GM12878 (cell line): ENCODE data around the gene ZNF75A. TPM values are rescaled to one million over a fixed set of nuclear protein-coding genes. Genes with fewer than 3 reads are reported as not detected.

Experiments
- ATAC-seq: fragments of 200-7000 bp; cut with Tn5 transposase; 3 replicates; pipeline ENCODE4 v1.9.1; 2020; ENCODE audit warnings: mild to moderate bottlenecking, moderate library complexity
- BruUV-seq: library from RNA; stranded (reverse); fragments of 400-500 nt; replicated peaks from 2 replicates; lab custom pipeline; 2021; lab: Mats Ljungman, UMichigan
- CTCF ChIA-PET: fragments of 300-600 bp; sonication (Branson Sonifier 250); formaldehyde crosslinking; extraction: SDS; loops from one replicate; lab custom pipeline; 2021; ENCODE audit warnings: inconsistent platforms; lab: Yijun Ruan, JAX
- POLR2A ChIA-PET: fragments of 350-600 bp; formaldehyde crosslinking; extraction: SDS; loops from one replicate; lab custom pipeline; 2021; ENCODE audit warnings: inconsistent platforms; lab: Charles Lee
- RAD21 ChIA-PET: fragments of 300-600 bp; sonication (Branson Sonifier 250); formaldehyde crosslinking; loops from one replicate; lab custom pipeline; 2023; ENCODE audit warnings: antibody characterized with exemption; ENCODE audit not compliant: unreplicated experiment; lab: Charles Lee
- SMC1A ChIA-PET: fragments of 300-600 bp; sonication (Branson Sonifier 250); formaldehyde crosslinking; loops from one replicate; lab custom pipeline; 2023; ENCODE audit not compliant: unreplicated experiment, uncharacterized antibody; lab: Charles Lee
- DNase-seq: peaks from one replicate; pipeline ENCODE4 v3.0.0-alpha.2; 2011; ENCODE audit warnings: low read depth, low spot score
- FAIRE-seq: peaks from 3 replicates; lab custom pipeline; 2011; peaks lifted over from hg19 to GRCh38; lab: Jason Lieb, UNC
- H2AFZ ChIP-seq: 2 replicates; pipeline ENCODE4 v1.6.0; 2011; ENCODE audit warnings: low read depth, low read length, control low read depth; ENCODE audit not compliant: control insufficient read depth
- H3K27ac ChIP-seq: 2 replicates; pipeline ENCODE4 v1.5.1; 2011; ENCODE audit warnings: control low read depth; ENCODE audit not compliant: control insufficient read depth, insufficient read depth
- H3K27me3 ChIP-seq, 2 experiments: replicated peaks in 1 of 2; 2 replicates each; pipeline versions ENCODE4 v1.6.0 to v1.6.1; 2011; ENCODE audit warnings: low read length in 1 of 2; ENCODE audit not compliant: control insufficient read depth in 2 of 2, insufficient read depth in 2 of 2
- H3K36me3 ChIP-seq, 2 experiments: 2 replicates each; pipeline ENCODE4 v1.5.1; 2011; ENCODE audit warnings: low read length in 1 of 2; ENCODE audit not compliant: control insufficient read depth in 2 of 2, insufficient read depth in 2 of 2
- H3K4me1 ChIP-seq: 2 replicates; pipeline ENCODE4 v1.6.1; 2011; ENCODE audit warnings: mild to moderate bottlenecking, low read length, moderate library complexity, mixed read lengths; ENCODE audit not compliant: control insufficient read depth, insufficient read depth
- H3K4me2 ChIP-seq: 2 replicates; pipeline ENCODE4 v1.6.0; 2011; ENCODE audit warnings: control low read depth; ENCODE audit not compliant: control insufficient read depth, insufficient read depth
- H3K4me3 ChIP-seq: fragments of 200-600 bp; sonication (generic); 2 replicates; pipeline ENCODE4 v1.5.1; 2016
- H3K79me2 ChIP-seq: 2 replicates; pipeline ENCODE4 v1.6.0; 2011; ENCODE audit warnings: low read length; ENCODE audit not compliant: control insufficient read depth, insufficient read depth
- H3K9ac ChIP-seq: 2 replicates; pipeline ENCODE4 v1.8.0; 2011; ENCODE audit warnings: low read length, control low read depth, mixed read lengths; ENCODE audit not compliant: control insufficient read depth, insufficient read depth
- H3K9me3 ChIP-seq: replicated peaks from 3 replicates; pipeline ENCODE4 v1.5.1; 2011; ENCODE audit warnings: mild to moderate bottlenecking, low read length; ENCODE audit not compliant: control insufficient read depth, insufficient read depth
- H4K20me1 ChIP-seq: 2 replicates; pipeline ENCODE4 v1.6.0; 2011; ENCODE audit not compliant: control insufficient read depth, insufficient read depth
- ATF7 ChIP-seq: fragments of 450-650 bp; IDR thresholded peaks from 2 replicates; pipeline ENCODE4 v1.6.1; 2016; ENCODE audit warnings: low read depth, mild to moderate bottlenecking
- BCL3 ChIP-seq: IDR thresholded peaks from 2 replicates; pipeline ENCODE4 v1.6.1; 2011; ENCODE audit warnings: borderline replicate concordance, low read depth, mild to moderate bottlenecking, moderate library complexity, low read length; ENCODE audit not compliant: insufficient read depth, poor library complexity, severe bottlenecking
- CREM ChIP-seq: IDR thresholded peaks from 2 replicates; pipeline ENCODE4 v1.6.1; 2014; ENCODE audit warnings: antibody characterized with exemption, low read depth
- MTA3 ChIP-seq: IDR thresholded peaks from 2 replicates; pipeline ENCODE4 v1.6.1; 2012; ENCODE audit warnings: low read length, inconsistent platforms, borderline replicate concordance
- NFYB ChIP-seq: IDR thresholded peaks from 2 replicates; pipeline ENCODE4 v1.6.1; 2011; ENCODE audit warnings: low read depth, mild to moderate bottlenecking, low read length, improper control_type of control experiment, moderate library complexity; ENCODE audit not compliant: insufficient read depth
- NRF1 ChIP-seq: conservative IDR thresholded peaks from 2 replicates; pipeline ENCODE4 v1.6.1; 2011; ENCODE audit warnings: mild to moderate bottlenecking, low read depth, low read length, improper control_type of control experiment
- POU2F2 ChIP-seq: IDR thresholded peaks from 3 replicates; pipeline ENCODE4 v1.6.1; 2011; ENCODE audit warnings: low read depth, mild to moderate bottlenecking, low read length, borderline replicate concordance
- RELA ChIP-seq: fragments of 450-650 bp; IDR thresholded peaks from 2 replicates; pipeline ENCODE4 v1.8.0; 2014; ENCODE audit warnings: borderline replicate concordance; ENCODE audit not compliant: partially characterized antibody
- ZBTB40 ChIP-seq: fragments of 450-650 bp; IDR thresholded peaks from 2 replicates; pipeline ENCODE4 v1.6.1; 2016; ENCODE audit warnings: mild to moderate bottlenecking, moderate library complexity, borderline replicate concordance
- ZZZ3 ChIP-seq: IDR thresholded peaks from 2 replicates; pipeline ENCODE4 v1.6.1; 2011; ENCODE audit warnings: low read depth; ENCODE audit not compliant: control insufficient read depth, insufficient read length
- WGBS: methylation state at CpG from one replicate; pipeline ENCODE4 v1.1.6; 2016; ENCODE audit warnings: low lambda C conversion rate; ENCODE audit not compliant: insufficient replicate concordance, insufficient coverage; ENCODE audit errors: missing lambda C conversion rate; 5-methylcytosine and 5-hydroxymethylcytosine counted together
- in situ Hi-C: fragments of 300-500 bp; cut with MboI; formaldehyde crosslinking; loops from 9 replicates; pipeline ENCODE4 v1.14.3; 2018; ENCODE audit warnings: mixed read lengths
- intact Hi-C: fragments of 100-400 bp; cut with micrococcal nuclease; formaldehyde crosslinking; loops from one replicate; pipeline ENCODE4 v1.14.2; 2022; ENCODE audit not compliant: unreplicated experiment
- polyA plus RNA-seq, 11 experiments: library from polyadenylated mRNA; depleted of rRNA in 4 of 11; unstranded in 6 of 11; stranded (reverse) in 5 of 11; fragments of >200 nt; fragmentation: Nextera tagmentation in 4 of 11; fragmentation: Illumina TruSeq in 1 of 11; extraction: Ambion mirVana in 4 of 11; extraction: Trizol in 1 of 11; gene quantifications; 1 replicate in 1 of 11; 2 replicates in 10 of 11; pipeline versions ENCODE4 v1.2.1 to v1.2.3, GENCODE V29; 2011 to 2016; ENCODE audit warnings: inconsistent platforms in 2 of 11, missing spikeins in 2 of 11, low read depth in 1 of 11
- total RNA-seq, 4 experiments: library from RNA; depleted of rRNA in 3 of 4; stranded (reverse); fragments of >200 nt in 3 of 4; fragmentation: Illumina TruSeq in 1 of 4; extraction: Trizol in 1 of 4; gene quantifications; 2 replicates each; pipeline versions ENCODE4 v1.2.1 to v1.2.3, GENCODE V29; 2013 to 2021

ZNF75A gene
- total and polyA plus RNA-seq, 10 of the 15 experiments (the other 5 are each of a cell fraction or from before 2014, with no cell fraction given) = 7.4 to 21.2 (median 16.1) TPM

DNA sequence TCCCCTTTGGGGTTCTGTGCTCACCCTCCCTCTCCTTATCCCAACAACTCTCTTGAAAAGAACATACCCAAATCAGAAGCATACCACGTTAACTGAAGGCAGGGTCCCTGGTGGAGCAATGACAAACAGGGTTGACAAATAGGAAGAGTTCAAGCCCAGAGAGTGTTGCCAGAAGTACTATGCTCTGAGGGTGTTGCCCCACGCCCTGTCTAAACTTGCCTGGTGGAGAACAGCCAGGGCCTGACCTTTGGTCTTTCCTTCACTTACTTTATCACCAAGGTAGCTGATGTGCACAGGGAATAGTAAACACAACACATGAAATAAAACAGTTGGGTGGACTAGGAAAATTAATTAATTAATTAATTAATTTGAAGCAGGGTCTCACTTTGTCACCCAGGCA is 23.3 kb downstream of the ZNF75A start (continued):
- TF ChIP-seq NRF1 = no peak
- no peak for TF ChIP-seq MTA3
- TF ChIP-seq POU2F2 = no peak
- no peak for TF ChIP-seq ATF7
- TF ChIP-seq ZZZ3 = no peak
- TF ChIP-seq, all 136 proteins: peak for 0

- FAIRE-seq = no peak
Observed at GRCh38 chr16:3346041-3346440, 40.7 kb downstream of the ZNF75A start.

GRCh38 chr16:3347586-3347985 is 42.3 kb downstream of the ZNF75A start:
- no peak overlapping the region for H3K4me2 ChIP-seq
- ChIA-PET CTCF (no interaction called here), RAD21 (no interaction called here), POLR2A (no interaction called here), SMC1A (no interaction called here)
- no peaks in the 10 kb centered on the region for H4K20me1 ChIP-seq
- no peaks in the 10 kb centered on the region for H3K36me3 ChIP-seq
- intact Hi-C loops (no loop called here), in situ Hi-C loops (no loop called here)
- H3K27me3 ChIP-seq = no peaks in the 10 kb centered on the region
- no peak for DNase-seq
- H3K27ac ChIP-seq = no peak overlapping the region
- no TSS peak for BruUV-seq
- H3K4me1 ChIP-seq = 0 out of 2 replicates have a peak, but pooled peaks cover 3% of the 10 kb centered on the region
- ATAC-seq = no peak
- H3K9me3 ChIP-seq = no peaks in the 10 kb centered on the region
- 75% methylated on average over 10 of the region's 10 CpGs for WGBS
- H3K79me2 ChIP-seq = no peaks in the 10 kb centered on the region
- no peak overlapping the region for H3K9ac ChIP-seq
- no peak overlapping the region for H2AFZ ChIP-seq
- FAIRE-seq = no peak
- H3K4me3 ChIP-seq = no peak overlapping the region
- no peak for TF ChIP-seq ZBTB40
- no peak for TF ChIP-seq CREM
- TF ChIP-seq BCL3 = peak; percentile 89

More at GRCh38 chr16:3346041-3346440, 40.7 kb downstream of the ZNF75A start:
- Histone ChIP-seq H3K4me1 (0 out of 2 replicates have a peak, but pooled peaks cover 3% of the 10 kb centered on the region), H4K20me1 (no peaks in the 10 kb centered on the region), H3K79me2 (no peaks in the 10 kb centered on the region), H3K4me2 (no peak overlapping the region), H3K9ac (no peak overlapping the region), H3K4me3 (no peak overlapping the region), H3K36me3 (no peaks in the 10 kb centered on the region), H3K9me3 (no peaks in the 10 kb centered on the region), H3K27ac (no peak overlapping the region), H2AFZ (no peak overlapping the region), H3K27me3 (no peaks in the 10 kb centered on the region)
- ChIA-PET SMC1A (no interaction called here), POLR2A (no interaction called here), RAD21 (interaction anchor here (0.6 kb wide), 1 partner anchor 10 kb away, joined by 3 read pairs; no protein-coding TSS in a partner anchor), CTCF (no interaction called here)
- in situ Hi-C loops (no loop called here), intact Hi-C loops (no loop called here)
- ATAC-seq (no peak), DNase-seq (no peak)
- 34% methylated on average over 2 of the region's 2 CpGs for WGBS
- no TSS peak for BruUV-seq
- TF ChIP-seq RELA = no peak
- no peak for TF ChIP-seq NFYB
